ENCODE data around the gene YIPF5.

DNA sequence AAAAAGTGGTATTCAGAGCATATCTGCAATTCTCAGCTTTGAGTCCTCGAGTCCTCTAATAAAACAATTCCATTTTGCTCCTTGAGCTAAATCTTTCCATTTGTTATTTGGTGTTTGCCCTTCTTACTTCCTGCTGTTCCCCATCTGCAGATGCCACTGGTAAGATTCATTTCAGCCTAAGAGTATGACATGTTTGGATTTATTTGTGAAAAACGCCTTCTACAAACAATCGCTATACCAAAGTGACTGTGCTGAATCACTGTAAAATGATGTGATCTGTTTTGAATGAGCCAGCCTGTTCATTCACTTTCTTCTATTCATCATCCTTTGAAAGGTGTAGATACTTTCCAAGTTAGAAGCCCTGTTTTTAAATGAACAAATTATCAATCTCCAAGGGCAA, 27.9 kb upstream of the YIPF5 start:
- TF ChIP-seq, protein P1, sequence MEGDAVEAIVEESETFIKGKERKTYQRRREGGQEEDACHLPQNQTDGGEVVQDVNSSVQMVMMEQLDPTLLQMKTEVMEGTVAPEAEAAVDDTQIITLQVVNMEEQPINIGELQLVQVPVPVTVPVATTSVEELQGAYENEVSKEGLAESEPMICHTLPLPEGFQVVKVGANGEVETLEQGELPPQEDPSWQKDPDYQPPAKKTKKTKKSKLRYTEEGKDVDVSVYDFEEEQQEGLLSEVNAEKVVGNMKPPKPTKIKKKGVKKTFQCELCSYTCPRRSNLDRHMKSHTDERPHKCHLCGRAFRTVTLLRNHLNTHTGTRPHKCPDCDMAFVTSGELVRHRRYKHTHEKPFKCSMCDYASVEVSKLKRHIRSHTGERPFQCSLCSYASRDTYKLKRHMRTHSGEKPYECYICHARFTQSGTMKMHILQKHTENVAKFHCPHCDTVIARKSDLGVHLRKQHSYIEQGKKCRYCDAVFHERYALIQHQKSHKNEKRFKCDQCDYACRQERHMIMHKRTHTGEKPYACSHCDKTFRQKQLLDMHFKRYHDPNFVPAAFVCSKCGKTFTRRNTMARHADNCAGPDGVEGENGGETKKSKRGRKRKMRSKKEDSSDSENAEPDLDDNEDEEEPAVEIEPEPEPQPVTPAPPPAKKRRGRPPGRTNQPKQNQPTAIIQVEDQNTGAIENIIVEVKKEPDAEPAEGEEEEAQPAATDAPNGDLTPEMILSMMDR (conservative IDR thresholded peaks at IDR 0.05; ENCODE audit: low read depth, low read length) = no peak
- no peak for TF ChIP-seq EZH2 (IDR thresholded peaks at IDR 0.05; ENCODE audit: borderline replicate concordance, low read depth, low read length, poor library complexity, severe bottlenecking)

Data from A673 (cell line).